Prostate gland (tissue), 2 donors: ENCODE measurements around the gene GLP1R.

ENCODE experiments used
- CTCF ChIP-seq, 4 experiments: fragments of 200-600 bp in 2 of 4; fragments of 450-650 bp in 2 of 4; sonication (generic) in 2 of 4; IDR thresholded peaks; 1 replicate in 3 of 4; 2 replicates in 1 of 4; pipeline ENCODE4 v1.5.1; 2016 to 2019; ENCODE audit warnings: antibody characterized with exemption in 4 of 4, mild to moderate bottlenecking in 2 of 4, moderate library complexity in 2 of 4
- POLR2A ChIP-seq: fragments of 450-650 bp; IDR thresholded peaks from one replicate; pipeline ENCODE4 v1.6.1; 2016; ENCODE audit warnings: antibody characterized with exemption, mild to moderate bottlenecking
- POLR2AphosphoS5 ChIP-seq: sonication (generic); formaldehyde crosslinking; IDR thresholded peaks from one replicate; pipeline ENCODE4 v1.6.1; 2017; ENCODE audit warnings: antibody characterized with exemption

- TF ChIP-seq CTCF (IDR thresholded peaks at IDR 0.05): no peak
- no peak for TF ChIP-seq POLR2AphosphoS5
- no peak for TF ChIP-seq POLR2A
These were observed 41.0 kb upstream of the GLP1R start for GRCh38 chr6:39007575-39007974.
